Stimulated activated CD4-positive, alpha-beta T cell treated with anti-CD3 and anti-CD28 coated beads, Interleukin-12 subunit alpha, Interleukin-12 subunit beta, amount 100 ng/mL, for 4 hours (primary cell): Measurements from ENCODE around the gene FOXS1.

Experiments
- DNase-seq: peaks from one replicate; pipeline ENCODE4 v3.0.0-alpha.2; 2020

FOXS1 gene

GRCh38 chr20:31860390-31861134, 15.2 kb upstream of the FOXS1 start:
- DNase-seq = no peak

- DNase-seq = no peak
Measured at GRCh38 chr20:31859998-31860380, 14.6 kb upstream of the FOXS1 start.

GRCh38 chr20:31859266-31859997, 14.0 kb upstream of the FOXS1 start:
- DNase-seq = no peak

- no peak for DNase-seq
Measured at GRCh38 chr20:31858760-31859083, 13.3 kb upstream of the FOXS1 start.

GRCh38 chr20:31857861-31858759, 12.7 kb upstream of the FOXS1 start:
- no peak for DNase-seq

- DNase-seq = no peak
Measured at GRCh38 chr20:31856516-31856915, 11.1 kb upstream of the FOXS1 start.

GRCh38 chr20:31853481-31853880, 8.1 kb upstream of the FOXS1 start:
- DNase-seq = no peak

GRCh38 chr20:31851240-31851955, 6.0 kb upstream of the FOXS1 start:
- no peak for DNase-seq

- DNase-seq = no peak
Measured at GRCh38 chr20:31849306-31849930, 4.0 kb upstream of the FOXS1 start.

GRCh38 chr20:31848088-31848999, 2.9 kb upstream of the FOXS1 start:
- DNase-seq = no peak

GRCh38 chr20:31846793-31847138, 1.4 kb upstream of the FOXS1 start:
- DNase-seq = no peak

GRCh38 chr20:31844737-31845299, 586 bp downstream of the FOXS1 start:
- no peak for DNase-seq

GRCh38 chr20:31843881-31844280, 1.5 kb downstream of the FOXS1 start:
- no peak for DNase-seq

- no peak for DNase-seq
Measured at GRCh38 chr20:31843288-31843687, 2.1 kb downstream of the FOXS1 start.

- DNase-seq = no peak
Measured at GRCh38 chr20:31842471-31843157, 2.8 kb downstream of the FOXS1 start.

- no peak for DNase-seq
Measured at GRCh38 chr20:31841928-31842327, 3.5 kb downstream of the FOXS1 start.

- DNase-seq = no peak
Measured at GRCh38 chr20:31840906-31841816, 4.2 kb downstream of the FOXS1 start.

GRCh38 chr20:31839782-31840487, 5.5 kb downstream of the FOXS1 start:
- no peak for DNase-seq
